Transverse colon (tissue), 4 donors: Measurements from ENCODE around the gene SNX25. TPM values are rescaled to one million over a fixed set of nuclear protein-coding genes. Genes with fewer than 3 reads are reported as not detected.

ENCODE experiments used
- DNase-seq: peaks from one replicate; pipeline ENCODE4 v3.0.0-alpha.2; 2019
- H3K27ac ChIP-seq, 4 donors: fragments of 200-600 bp; sonication (generic); 2 replicates each; pipeline ENCODE4 v1.5.1; 2016 to 2018; ENCODE audit warnings: inconsistent platforms in 4 of 4
- H3K27me3 ChIP-seq: fragments of 200-600 bp; sonication (generic); 2 replicates; pipeline ENCODE4 v1.5.1; 2017; ENCODE audit warnings: inconsistent platforms
- H3K36me3 ChIP-seq, 4 donors: fragments of 200-600 bp; sonication (generic); 2 replicates each; pipeline ENCODE4 v1.5.1; 2017 to 2019; ENCODE audit warnings: inconsistent platforms in 4 of 4
- H3K4me1 ChIP-seq, 4 donors: fragments of 200-600 bp; sonication (generic); 2 replicates each; pipeline ENCODE4 v1.5.1; 2017 to 2020; ENCODE audit warnings: inconsistent platforms in 4 of 4
- H3K4me3 ChIP-seq, 4 donors: fragments of 200-600 bp; sonication (generic); 1 replicate in 1 of 4; 2 replicates in 3 of 4; pipeline versions ENCODE4 v1.5.1 to v1.6.1; 2017 to 2019; ENCODE audit warnings: inconsistent platforms in 4 of 4
- H3K9me3 ChIP-seq, 2 donors: fragments of 200-600 bp; sonication (generic); 2 replicates each; pipeline ENCODE4 v1.5.1; 2017 to 2019; ENCODE audit warnings: inconsistent platforms in 2 of 2
- EP300 ChIP-seq: sonication (generic); formaldehyde crosslinking; IDR thresholded peaks from one replicate; pipeline ENCODE4 v1.6.1; 2017; ENCODE audit warnings: antibody characterized with exemption, low read depth
- POLR2A ChIP-seq: fragments of 450-650 bp; IDR thresholded peaks from one replicate; pipeline ENCODE4 v1.6.1; 2016; ENCODE audit warnings: antibody characterized with exemption, mild to moderate bottlenecking, moderate library complexity
- POLR2AphosphoS5 ChIP-seq, 3 donors: sonication (generic); formaldehyde crosslinking; IDR thresholded peaks; one replicate each; pipeline ENCODE4 v1.6.1; 2016; ENCODE audit warnings: antibody characterized with exemption in 3 of 3
- WGBS, 2 donors: methylation state at CpG; one replicate each; pipeline ENCODE4 v1.1.5; 2018; ENCODE audit warnings: low coverage in 1 of 2; 5-methylcytosine and 5-hydroxymethylcytosine counted together
- in situ Hi-C, 4 donors: fragments of 200-750 bp; cut with MboI; loops; one replicate each; pipeline versions ENCODE4 v1.15.0 to v1.15.1; 2017; ENCODE audit warnings: low sequenced_read_pairs in 3 of 4, low pct_ligation_motif_present in 1 of 4, low pct_unique_long_range_greater_than_20kb in 1 of 4
- intact Hi-C: fragments of 100-400 bp; cut with DNase I; formaldehyde crosslinking; loops from one replicate; pipeline ENCODE4 v1.15.1; 2023; ENCODE audit warnings: low total_unique reads
- total RNA-seq, 4 donors: library from RNA; depleted of rRNA; stranded (reverse); fragments of >200 nt; gene quantifications; one replicate each; pipeline ENCODE4 v1.1.0, GENCODE V29; 2016
- TF ChIP-seq, protein P1 (sequence below), 5 experiments: fragments of 200-600 bp in 3 of 5; fragments of 450-650 bp in 2 of 5; sonication (generic) in 3 of 5; IDR thresholded peaks; 1 replicate in 2 of 5; 2 replicates in 3 of 5; pipeline ENCODE4 v1.5.1; 2016 to 2017; ENCODE audit warnings: antibody characterized with exemption in 5 of 5, inconsistent platforms in 3 of 5, mild to moderate bottlenecking in 2 of 5, moderate library complexity in 1 of 5

SNX25 gene
- total RNA-seq, 4 donors from 2014 or later: 17.1 to 68.5 (median 19.5) TPM

DNA sequence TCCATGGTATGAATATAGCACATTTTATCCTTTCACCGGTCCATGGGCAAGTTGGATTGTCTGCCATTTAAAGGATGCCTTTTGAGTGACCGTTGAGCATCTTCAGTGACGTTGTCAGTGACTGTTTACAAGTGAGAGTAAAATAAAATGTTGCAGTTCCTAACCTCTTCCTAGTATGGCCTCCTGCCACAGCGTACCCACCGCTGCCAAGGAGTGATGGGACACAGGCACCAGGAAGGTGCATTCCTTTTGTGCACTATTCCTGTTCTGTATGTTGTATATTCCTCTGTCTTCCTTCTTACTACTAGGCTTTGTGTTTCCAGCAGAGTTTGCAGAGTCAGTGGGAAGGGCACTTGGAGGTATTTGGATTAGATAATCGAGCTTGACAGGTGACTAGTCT, 61.5 kb downstream of the SNX25 start:
- Histone ChIP-seq H3K4me3 (no peak overlapping the region), H3K9me3 (no peaks in the 10 kb centered on the region), H3K27ac (peak overlapping the region in 3 of 4 donors; percentile 35 to 50 (median 45)), H3K27me3 (no peaks in the 10 kb centered on the region), H3K36me3 (no peaks in the 10 kb centered on the region), H3K4me1 (peaks cover 0 to 8% (median 6%) of the 10 kb centered on the region in 4 donors)
- TF ChIP-seq, protein P1, sequence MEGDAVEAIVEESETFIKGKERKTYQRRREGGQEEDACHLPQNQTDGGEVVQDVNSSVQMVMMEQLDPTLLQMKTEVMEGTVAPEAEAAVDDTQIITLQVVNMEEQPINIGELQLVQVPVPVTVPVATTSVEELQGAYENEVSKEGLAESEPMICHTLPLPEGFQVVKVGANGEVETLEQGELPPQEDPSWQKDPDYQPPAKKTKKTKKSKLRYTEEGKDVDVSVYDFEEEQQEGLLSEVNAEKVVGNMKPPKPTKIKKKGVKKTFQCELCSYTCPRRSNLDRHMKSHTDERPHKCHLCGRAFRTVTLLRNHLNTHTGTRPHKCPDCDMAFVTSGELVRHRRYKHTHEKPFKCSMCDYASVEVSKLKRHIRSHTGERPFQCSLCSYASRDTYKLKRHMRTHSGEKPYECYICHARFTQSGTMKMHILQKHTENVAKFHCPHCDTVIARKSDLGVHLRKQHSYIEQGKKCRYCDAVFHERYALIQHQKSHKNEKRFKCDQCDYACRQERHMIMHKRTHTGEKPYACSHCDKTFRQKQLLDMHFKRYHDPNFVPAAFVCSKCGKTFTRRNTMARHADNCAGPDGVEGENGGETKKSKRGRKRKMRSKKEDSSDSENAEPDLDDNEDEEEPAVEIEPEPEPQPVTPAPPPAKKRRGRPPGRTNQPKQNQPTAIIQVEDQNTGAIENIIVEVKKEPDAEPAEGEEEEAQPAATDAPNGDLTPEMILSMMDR (IDR thresholded peaks at IDR 0.05): no peak
- TF ChIP-seq POLR2AphosphoS5 (IDR thresholded peaks at IDR 0.05): peak in 1 of 3 donors; percentile 48
- in situ Hi-C loops (no loop called here), intact Hi-C loops (no loop called here)
- DNase-seq: no peak
- WGBS, 2 donors: 76 to 100% methylated on average over 5 to 6 of the region's 6 CpGs

GRCh38 chr4:185272245-185272644, 62.8 kb downstream of the SNX25 start:
- TF ChIP-seq, protein P1 (IDR thresholded peaks at IDR 0.05): no peak
- no peak for TF ChIP-seq POLR2A
- no peak for TF ChIP-seq EP300
- TF ChIP-seq POLR2AphosphoS5 (IDR thresholded peaks at IDR 0.05): no peak
- H3K27ac ChIP-seq: no peak overlapping the region
- 90 to 100% methylated on average over 6 of the region's 6 CpGs for WGBS, 2 donors
- in situ Hi-C loops: no loop called here
- H3K9me3 ChIP-seq: no peaks in the 10 kb centered on the region
- intact Hi-C loops: no loop called here
- no peak overlapping the region for H3K4me3 ChIP-seq
- H3K27me3 ChIP-seq: no peaks in the 10 kb centered on the region
- H3K4me1 ChIP-seq: peaks cover 0 to 13% (median 8%) of the 10 kb centered on the region in 4 donors
- no peak for DNase-seq
- no peaks in the 10 kb centered on the region for H3K36me3 ChIP-seq

DNA sequence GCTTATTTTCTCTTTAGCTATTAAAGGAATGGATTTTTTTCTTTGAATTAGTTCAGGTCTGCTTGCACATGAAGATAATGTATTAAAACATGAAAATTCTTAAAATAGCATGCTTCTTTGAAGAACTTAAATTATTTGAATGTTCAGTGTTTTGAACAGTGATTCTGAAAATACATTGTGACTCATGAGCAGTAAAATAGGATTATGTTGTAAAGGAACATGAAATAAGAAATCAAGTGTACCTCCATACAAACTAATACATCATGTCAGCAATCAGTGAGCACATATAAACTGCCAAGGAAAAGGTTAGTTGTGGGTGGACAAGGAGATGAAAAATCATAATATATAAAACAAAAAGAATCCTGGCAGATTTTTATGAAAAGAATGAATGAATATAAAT, 66.1 kb downstream of the SNX25 start:
- no peaks in the 10 kb centered on the region for H3K36me3 ChIP-seq
- H3K4me3 ChIP-seq: no peak overlapping the region
- H3K27me3 ChIP-seq: no peaks in the 10 kb centered on the region
- peaks cover 0 to 17% (median 11%) of the 10 kb centered on the region in 4 donors for H3K4me1 ChIP-seq
- H3K27ac ChIP-seq: no peak overlapping the region
- no peak for DNase-seq
- TF ChIP-seq POLR2A: no peak
- TF ChIP-seq EP300: no peak
- no peak for TF ChIP-seq POLR2AphosphoS5 (IDR thresholded peaks at IDR 0.05)
- TF ChIP-seq, protein P1 (IDR thresholded peaks at IDR 0.05): no peak
- intact Hi-C loops (no loop called here), in situ Hi-C loops (no loop called here)
- H3K9me3 ChIP-seq: no peaks in the 10 kb centered on the region

DNA sequence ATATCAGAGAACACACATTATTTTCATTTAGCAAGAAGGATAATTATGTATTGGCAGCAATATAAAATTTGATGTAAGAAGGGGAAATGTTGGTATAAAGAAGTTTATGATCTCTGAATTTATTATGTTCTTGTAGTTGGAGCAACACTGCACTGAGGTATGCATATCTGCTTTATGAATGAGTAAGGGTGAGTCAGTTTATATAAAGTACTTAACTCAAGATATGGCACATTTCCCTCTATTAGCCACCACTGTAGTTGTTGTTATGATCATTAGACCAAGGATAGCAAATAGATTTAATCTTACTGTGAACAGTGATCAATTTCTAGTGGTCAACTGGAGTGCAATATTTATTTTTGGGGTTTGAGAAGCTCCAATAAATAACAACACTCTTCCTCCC, 66.6 kb downstream of the SNX25 start:
- TF ChIP-seq, protein P1 (IDR thresholded peaks at IDR 0.05): no peak
- no peak for TF ChIP-seq EP300
- H3K27ac ChIP-seq: no peak overlapping the region
- H3K9me3 ChIP-seq: no peaks in the 10 kb centered on the region
- H3K36me3 ChIP-seq: no peaks in the 10 kb centered on the region
- H3K27me3 ChIP-seq: no peaks in the 10 kb centered on the region
- peaks cover 4 to 19% (median 10%) of the 10 kb centered on the region in 4 donors for H3K4me1 ChIP-seq
- DNase-seq: no peak
- intact Hi-C loops: no loop called here
- no peak overlapping the region for H3K4me3 ChIP-seq
- in situ Hi-C loops: no loop called here
